Sigmoid colon (tissue), 4 donors: ENCODE measurements around the gene NR6A1.

ENCODE experiments used
- CTCF ChIP-seq, 4 experiments: fragments of 450-650 bp in 3 of 4; fragments of 200-600 bp in 1 of 4; IDR thresholded peaks; one replicate each; pipeline ENCODE4 v1.5.1; 2016 to 2019; ENCODE audit warnings: antibody characterized with exemption in 4 of 4, mild to moderate bottlenecking in 3 of 4, moderate library complexity in 2 of 4
- EP300 ChIP-seq, 4 donors: sonication (generic); formaldehyde crosslinking; IDR thresholded peaks; one replicate each; pipeline ENCODE4 v1.6.1; 2017; ENCODE audit warnings: antibody characterized with exemption in 4 of 4
- POLR2A ChIP-seq, 2 donors: fragments of 450-650 bp; IDR thresholded peaks; one replicate each; pipeline ENCODE4 v1.6.1; 2016; ENCODE audit warnings: antibody characterized with exemption in 2 of 2, mild to moderate bottlenecking in 2 of 2, moderate library complexity in 2 of 2
- POLR2AphosphoS5 ChIP-seq, 4 donors: sonication (generic); formaldehyde crosslinking; IDR thresholded peaks; one replicate each; pipeline ENCODE4 v1.6.1; 2017; ENCODE audit warnings: antibody characterized with exemption in 4 of 4

- TF ChIP-seq CTCF (IDR thresholded peaks at IDR 0.05), result no peak
- TF ChIP-seq EP300 (IDR thresholded peaks at IDR 0.05), result no peak
- no peak for TF ChIP-seq POLR2AphosphoS5 (IDR thresholded peaks at IDR 0.05)
- TF ChIP-seq POLR2A (IDR thresholded peaks at IDR 0.05), result no peak
Measured at GRCh38 chr9:124725068-124725452, 46.1 kb downstream of the NR6A1 start.
